GM15510 (cell line): ENCODE measurements around the gene DYNC1H1.
A peak's percentile ranks its signal among the peaks of the same experiment; 100 is the strongest.

ENCODE experiments used
- POLR2A ChIP-seq: IDR thresholded peaks from 3 replicates; pipeline ENCODE4 v1.6.1; 2011; ENCODE audit warnings: borderline replicate concordance; ENCODE audit not compliant: insufficient read length; ENCODE audit errors: extremely low read depth

DYNC1H1 gene

GRCh38 chr14:101955695-101956161, 8.6 kb upstream of the DYNC1H1 start:
- TF ChIP-seq POLR2A: no peak

- no peak for TF ChIP-seq POLR2A
These were observed 8.0 kb upstream of the DYNC1H1 start for GRCh38 chr14:101956179-101956885.

- no peak for TF ChIP-seq POLR2A
These were observed 6.8 kb upstream of the DYNC1H1 start for GRCh38 chr14:101957406-101958234.

- no peak for TF ChIP-seq POLR2A
These were observed 5.8 kb upstream of the DYNC1H1 start for GRCh38 chr14:101958418-101959180.

- TF ChIP-seq POLR2A: no peak
These were observed 5.1 kb upstream of the DYNC1H1 start for GRCh38 chr14:101959277-101959676.

GRCh38 chr14:101960225-101960624, 4.1 kb upstream of the DYNC1H1 start:
- no peak for TF ChIP-seq POLR2A

- no peak for TF ChIP-seq POLR2A
These were observed 3.2 kb upstream of the DYNC1H1 start for GRCh38 chr14:101961011-101961721.

- TF ChIP-seq POLR2A: no peak
These were observed 2.4 kb upstream of the DYNC1H1 start for GRCh38 chr14:101961746-101962502.

- no peak for TF ChIP-seq POLR2A
These were observed 1.9 kb upstream of the DYNC1H1 start for GRCh38 chr14:101962503-101962874.

GRCh38 chr14:101963052-101963451, 1.3 kb upstream of the DYNC1H1 start:
- TF ChIP-seq POLR2A: no peak

- no peak for TF ChIP-seq POLR2A
These were observed 597 bp upstream of the DYNC1H1 start for GRCh38 chr14:101963656-101964296.

- peak; percentile 35 for TF ChIP-seq POLR2A
These were observed 790 bp downstream of the DYNC1H1 start for GRCh38 chr14:101965181-101965544.

- no peak for TF ChIP-seq POLR2A
These were observed 1.7 kb downstream of the DYNC1H1 start for GRCh38 chr14:101965770-101966722.

GRCh38 chr14:101966742-101967141, 2.4 kb downstream of the DYNC1H1 start:
- no peak for TF ChIP-seq POLR2A
